HCT116 (cell line): ENCODE results near the gene CERS6. TPM values are rescaled to one million over a fixed set of nuclear protein-coding genes. Genes with fewer than 3 reads are reported as not detected.

Source experiments
- ATAC-seq: fragments of 200-7000 bp; cut with Tn5 transposase; 2 replicates; pipeline ENCODE4 v1.9.1; 2020; ENCODE audit warnings: mild to moderate bottlenecking, moderate library complexity
- BruUV-seq: library from RNA; stranded (reverse); fragments of 400-500 nt; replicated peaks from 2 replicates; lab custom pipeline; 2021; lab: Mats Ljungman, UMichigan
- CTCF ChIA-PET: fragments of 300-600 bp; sonication (Branson Sonifier 250); formaldehyde crosslinking; loops from one replicate; lab custom pipeline; 2021; ENCODE audit warnings: antibody characterized with exemption; lab: Charles Lee
- POLR2A ChIA-PET: fragments of 300-600, 350-600 bp; sonication (Branson Sonifier 250); formaldehyde crosslinking; loops from one replicate; lab custom pipeline; 2021; ENCODE audit warnings: antibody characterized with exemption; lab: Charles Lee
- RAD21 ChIA-PET, 2 experiments: fragments of 300-600 bp; sonication (Branson Sonifier 250); formaldehyde crosslinking; loops; one replicate each; lab custom pipeline; 2023; ENCODE audit warnings: low total read pairs in 2 of 2; ENCODE audit not compliant: uncharacterized antibody in 2 of 2, unreplicated experiment in 2 of 2, low non-redundant PET in 1 of 2; lab: Charles Lee
- DNase-seq: peaks from one replicate; pipeline ENCODE4 v3.0.0-alpha.2; 2010; ENCODE audit warnings: low read depth, low spot score
- H2AFZ ChIP-seq: fragments of 200-600 bp; shearing (Covaris generic), sonication (generic); 2 replicates; pipeline ENCODE4 v1.6.1; 2017; ENCODE audit warnings: low read depth, mixed run types, mixed read lengths, antibody characterized with exemption, low read length; ENCODE audit not compliant: poor library complexity, severe bottlenecking
- H3K27ac ChIP-seq: 2 replicates; pipeline ENCODE4 v1.5.1; 2012; ENCODE audit warnings: low read depth, low read length
- H3K27me3 ChIP-seq: fragments of 200-600 bp; sonication (generic); 2 replicates; pipeline ENCODE4 v1.6.1; 2016; ENCODE audit warnings: mixed run types, low read length, mixed read lengths; ENCODE audit not compliant: insufficient read depth
- H3K36me3 ChIP-seq, 2 experiments: fragments of 200-500 bp in 1 of 2; fragments of 200-600 bp in 1 of 2; sonication (Bioruptor generic) in 1 of 2; sonication (generic) in 1 of 2; 2 replicates each; pipeline versions ENCODE4 v1.5.1 to v1.6.1; 2014 to 2016; ENCODE audit warnings: low read length in 2 of 2, inconsistent platforms in 1 of 2, mixed read lengths in 1 of 2, mixed run types in 1 of 2; ENCODE audit not compliant: insufficient read depth in 2 of 2, control insufficient read depth in 1 of 2
- H3K4me1 ChIP-seq, 2 experiments: fragments of 200-600 bp in 1 of 2; sonication (generic) in 1 of 2; 2 replicates each; pipeline versions ENCODE4 v1.5.1 to v1.6.1; 2012 to 2017; ENCODE audit warnings: low read length in 2 of 2, inconsistent platforms in 1 of 2, mild to moderate bottlenecking in 1 of 2, mixed read lengths in 1 of 2, mixed run types in 1 of 2, moderate library complexity in 1 of 2; ENCODE audit not compliant: insufficient read depth in 2 of 2, control insufficient read depth in 1 of 2
- H3K4me2 ChIP-seq: fragments of 200-600 bp; sonication (generic); 2 replicates; pipeline ENCODE4 v1.6.1; 2017; ENCODE audit warnings: mixed run types, low read length, mixed read lengths
- H3K4me3 ChIP-seq, 2 experiments: fragments of 200-600 bp in 1 of 2; sonication (generic) in 1 of 2; replicated peaks in 1 of 2; 2 replicates each; pipeline ENCODE4 v1.5.1; 2011 to 2016; ENCODE audit warnings: low read length in 2 of 2, control low read depth in 1 of 2, low read depth in 1 of 2, mild to moderate bottlenecking in 1 of 2, mixed read lengths in 1 of 2, mixed run types in 1 of 2
- H3K79me2 ChIP-seq: fragments of 200-600 bp; sonication (generic); 2 replicates; pipeline ENCODE4 v1.6.1; 2017; ENCODE audit warnings: mild to moderate bottlenecking, mixed run types, low read length, moderate library complexity, mixed read lengths; ENCODE audit not compliant: insufficient read depth
- H3K9ac ChIP-seq: fragments of 200-600 bp; sonication (generic); 2 replicates; pipeline ENCODE4 v1.6.1; 2016; ENCODE audit warnings: low read length, mixed read lengths
- H3K9me2 ChIP-seq: fragments of 200-600 bp; sonication (generic), shearing (Covaris generic); 2 replicates; pipeline ENCODE4 v1.6.1; 2017; ENCODE audit warnings: mixed run types, mild to moderate bottlenecking, moderate library complexity; ENCODE audit not compliant: insufficient read depth
- H3K9me3 ChIP-seq, 2 experiments: fragments of 200-500 bp in 1 of 2; fragments of 200-600 bp in 1 of 2; sonication (Bioruptor generic) in 1 of 2; sonication (generic) in 1 of 2; 2 replicates each; pipeline ENCODE4 v1.6.1; 2014 to 2017; ENCODE audit warnings: low read length in 2 of 2, mixed read lengths in 2 of 2, inconsistent platforms in 1 of 2, low read depth in 1 of 2, mild to moderate bottlenecking in 1 of 2, mixed run types in 1 of 2, moderate library complexity in 1 of 2; ENCODE audit not compliant: control insufficient read depth in 1 of 2, insufficient read depth in 1 of 2
- H4K20me1 ChIP-seq: fragments of 200-600 bp; sonication (generic), shearing (Covaris generic); 2 replicates; pipeline ENCODE4 v1.6.1; 2017; ENCODE audit warnings: mixed run types, mild to moderate bottlenecking, moderate library complexity; ENCODE audit not compliant: insufficient read depth
- CBX3 ChIP-seq: IDR thresholded peaks from 2 replicates; pipeline ENCODE4 v1.6.1; 2012; ENCODE audit warnings: low read depth
- EGR1 ChIP-seq: IDR thresholded peaks from 2 replicates; pipeline ENCODE4 v1.6.1; 2012; ENCODE audit warnings: low read depth
- EZH2 ChIP-seq: fragments of 200-600 bp; sonication (generic); IDR thresholded peaks from 2 replicates; pipeline ENCODE4 v1.6.1; 2017; ENCODE audit warnings: antibody characterized with exemption, mixed run types
- JUND ChIP-seq: IDR thresholded peaks from 2 replicates; pipeline ENCODE4 v1.6.1; 2012
- POLR2AphosphoS5 ChIP-seq: IDR thresholded peaks from 2 replicates; pipeline ENCODE4 v1.6.1; 2011; ENCODE audit warnings: mild to moderate bottlenecking, low read depth, low read length, moderate library complexity
- SIN3A ChIP-seq: IDR thresholded peaks from 2 replicates; pipeline ENCODE4 v1.6.1; 2012; ENCODE audit warnings: low read depth
- SRF ChIP-seq: IDR thresholded peaks from 2 replicates; pipeline ENCODE4 v1.6.1; 2012; ENCODE audit warnings: low read depth
- TCF7L2 ChIP-seq: IDR thresholded peaks from 2 replicates; pipeline ENCODE4 v1.7.0; 2011; ENCODE audit warnings: borderline replicate concordance, inconsistent platforms; ENCODE audit not compliant: insufficient read depth, insufficient read length; ENCODE audit errors: extremely low read depth
- intact Hi-C: fragments of 100-400 bp; cut with micrococcal nuclease; formaldehyde crosslinking; loops from 2 replicates; pipeline ENCODE4 v1.10.0; 2022
- total RNA-seq: library from RNA; stranded (reverse); gene quantifications from one replicate; pipeline ENCODE4 v1.2.1, GENCODE V29; 2021; ENCODE audit not compliant: unreplicated experiment
- TF ChIP-seq, protein P1 (sequence below): IDR thresholded peaks from 2 replicates; pipeline ENCODE4 v1.6.1; 2011; ENCODE audit warnings: mild to moderate bottlenecking, low read length, moderate library complexity; ENCODE audit not compliant: insufficient replicate concordance; ENCODE audit errors: extremely low read depth

Gene CERS6
- total RNA-seq, 1 experiment from 2014 or later, result 37.0 TPM

DNA sequence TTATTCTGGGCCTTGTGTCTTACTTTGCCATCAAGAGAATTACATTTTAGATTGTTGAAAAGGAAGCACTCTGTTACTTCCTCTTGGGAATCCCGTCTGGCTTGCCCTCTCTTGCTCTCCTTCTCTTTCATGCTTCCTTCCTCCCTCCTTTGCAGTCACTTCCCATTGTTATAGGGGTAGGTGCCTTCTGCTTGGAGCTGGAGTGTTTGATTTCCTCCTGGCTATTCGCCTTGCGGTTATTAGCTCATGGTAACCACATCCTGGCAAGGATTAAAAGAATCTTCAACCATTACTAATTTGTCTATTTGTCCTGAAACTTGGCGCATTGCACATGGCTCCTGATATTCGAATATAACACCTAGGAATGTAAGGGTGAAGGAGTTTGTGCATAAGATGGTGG is 115.0 kb downstream of the CERS6 start:
- H3K4me1 ChIP-seq, result no peaks in the 10 kb centered on the region
- DNase-seq, result no peak
- no peak for ATAC-seq
- H3K79me2 ChIP-seq, result peaks cover 19% of the 10 kb centered on the region
- H3K4me3 ChIP-seq, result no peak overlapping the region
- intact Hi-C loops, result no loop called here
- no peaks in the 10 kb centered on the region for H3K27me3 ChIP-seq
- RAD21 ChIA-PET, result no interaction called here
- BruUV-seq, result no TSS peak
- no peaks in the 10 kb centered on the region for H4K20me1 ChIP-seq
- CTCF ChIA-PET, result no interaction called here
- H3K36me3 ChIP-seq, result no peaks in the 10 kb centered on the region
- H2AFZ ChIP-seq, result no peak overlapping the region
- TF ChIP-seq, protein P1, sequence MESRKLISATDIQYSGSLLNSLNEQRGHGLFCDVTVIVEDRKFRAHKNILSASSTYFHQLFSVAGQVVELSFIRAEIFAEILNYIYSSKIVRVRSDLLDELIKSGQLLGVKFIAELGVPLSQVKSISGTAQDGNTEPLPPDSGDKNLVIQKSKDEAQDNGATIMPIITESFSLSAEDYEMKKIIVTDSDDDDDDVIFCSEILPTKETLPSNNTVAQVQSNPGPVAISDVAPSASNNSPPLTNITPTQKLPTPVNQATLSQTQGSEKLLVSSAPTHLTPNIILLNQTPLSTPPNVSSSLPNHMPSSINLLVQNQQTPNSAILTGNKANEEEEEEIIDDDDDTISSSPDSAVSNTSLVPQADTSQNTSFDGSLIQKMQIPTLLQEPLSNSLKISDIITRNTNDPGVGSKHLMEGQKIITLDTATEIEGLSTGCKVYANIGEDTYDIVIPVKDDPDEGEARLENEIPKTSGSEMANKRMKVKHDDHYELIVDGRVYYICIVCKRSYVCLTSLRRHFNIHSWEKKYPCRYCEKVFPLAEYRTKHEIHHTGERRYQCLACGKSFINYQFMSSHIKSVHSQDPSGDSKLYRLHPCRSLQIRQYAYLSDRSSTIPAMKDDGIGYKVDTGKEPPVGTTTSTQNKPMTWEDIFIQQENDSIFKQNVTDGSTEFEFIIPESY, result no peak
- TF ChIP-seq CBX3 (no peak), EGR1 (no peak), JUND (no peak)
- no peaks in the 10 kb centered on the region for H3K9me3 ChIP-seq
- H3K27ac ChIP-seq, result no peak overlapping the region
- H3K9ac ChIP-seq, result no peak overlapping the region
- no peaks in the 10 kb centered on the region for H3K9me2 ChIP-seq
- H3K4me2 ChIP-seq, result no peak overlapping the region
- POLR2A ChIA-PET, result no interaction called here

DNA sequence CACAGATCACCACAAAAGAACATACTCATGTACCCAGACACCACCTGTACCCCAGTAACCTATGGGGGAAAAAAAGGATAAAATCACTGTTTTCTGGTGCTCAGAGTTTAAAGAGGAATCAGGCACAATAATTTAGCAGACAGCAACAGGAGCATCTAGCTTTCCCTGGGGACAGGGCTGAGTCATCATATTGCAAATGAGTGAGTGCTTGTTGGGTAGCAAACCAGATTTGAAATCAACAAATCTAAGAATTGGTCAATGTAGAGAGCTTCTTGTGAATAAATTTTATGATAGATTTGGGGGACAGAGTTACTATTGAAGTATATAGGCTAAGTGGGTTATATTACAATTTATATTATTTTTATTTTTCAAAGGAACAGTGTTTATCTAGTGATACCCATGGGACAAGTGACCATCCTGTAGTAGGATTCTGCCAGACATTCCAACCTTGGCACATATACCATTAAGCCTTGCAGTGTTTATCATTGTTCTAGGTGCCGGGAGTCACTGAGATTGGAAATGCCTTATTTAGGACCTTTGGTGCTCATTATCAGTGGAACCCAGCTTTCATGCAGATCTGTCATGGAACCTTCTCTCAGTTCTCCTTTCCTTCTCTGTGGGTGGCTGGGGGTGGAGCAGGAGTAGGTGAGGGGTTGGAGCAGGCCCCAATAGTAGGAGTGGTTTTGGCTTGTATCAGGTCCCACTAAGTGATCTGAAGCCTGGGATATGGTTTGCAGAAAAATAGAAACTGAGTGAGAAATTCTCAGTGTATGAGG is 117.2 kb downstream of the CERS6 start:
- ChIA-PET RAD21 (no interaction called here), POLR2A (no interaction called here), CTCF (no interaction called here)
- H3K4me3 ChIP-seq, result no peak overlapping the region
- peaks cover 14% of the 10 kb centered on the region; the same call in 1 of the 2 replicates for H3K79me2 ChIP-seq
- DNase-seq, result no peak
- no peaks in the 10 kb centered on the region for H3K9me3 ChIP-seq
- TF ChIP-seq EZH2, result no peak
- TF ChIP-seq SIN3A, result no peak
- no peak for TF ChIP-seq POLR2AphosphoS5
- no peak for TF ChIP-seq TCF7L2
- TF ChIP-seq EGR1, result no peak
- TF ChIP-seq SRF, result no peak
- TF ChIP-seq CBX3, result no peak
- H4K20me1 ChIP-seq, result no peaks in the 10 kb centered on the region
- no peaks in the 10 kb centered on the region for H3K36me3 ChIP-seq
- no peak overlapping the region for H3K4me2 ChIP-seq
- BruUV-seq, result no TSS peak
- no peaks in the 10 kb centered on the region for H3K4me1 ChIP-seq
- no peak for ATAC-seq
- no peaks in the 10 kb centered on the region for H3K27me3 ChIP-seq
- no peak overlapping the region for H3K27ac ChIP-seq
- intact Hi-C loops, result no loop called here
- H2AFZ ChIP-seq, result no peak overlapping the region
- H3K9ac ChIP-seq, result no peak overlapping the region
- H3K9me2 ChIP-seq, result no peaks in the 10 kb centered on the region
